PC-9 (cell line): ENCODE data around the gene UXT.

ENCODE experiments used
- EZH2 ChIP-seq: fragments of 200-600 bp; sonication (generic); IDR thresholded peaks from 2 replicates; pipeline ENCODE4 v1.8.0; 2017; ENCODE audit warnings: antibody characterized with exemption, low read depth
- TF ChIP-seq, protein P1 (sequence below): fragments of 200-600 bp; sonication (generic); conservative IDR thresholded peaks from 2 replicates; pipeline ENCODE4 v1.6.1; 2017; ENCODE audit warnings: mixed run types, antibody characterized with exemption, mild to moderate bottlenecking, moderate library complexity

DNA sequence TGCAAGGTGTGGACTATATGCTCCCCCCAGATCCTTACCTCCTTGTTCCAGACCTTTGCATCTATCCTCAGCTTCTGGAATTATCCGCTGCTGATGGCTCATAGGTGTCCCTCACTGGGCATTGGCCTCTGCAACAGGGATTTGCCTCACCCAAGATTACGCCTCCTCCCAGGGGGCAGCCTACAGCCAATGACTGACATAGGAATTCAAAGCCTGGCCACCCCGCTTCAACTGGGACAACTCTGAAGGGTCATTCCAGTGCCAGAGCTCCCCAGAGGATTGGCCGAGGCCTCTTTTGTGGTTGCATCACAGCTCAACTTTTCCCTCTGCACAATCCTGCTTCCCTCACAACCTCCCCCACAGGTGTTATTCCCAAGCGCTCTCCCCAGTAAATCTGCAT lies 44.4 kb downstream of the UXT start:
- TF ChIP-seq, protein P1, sequence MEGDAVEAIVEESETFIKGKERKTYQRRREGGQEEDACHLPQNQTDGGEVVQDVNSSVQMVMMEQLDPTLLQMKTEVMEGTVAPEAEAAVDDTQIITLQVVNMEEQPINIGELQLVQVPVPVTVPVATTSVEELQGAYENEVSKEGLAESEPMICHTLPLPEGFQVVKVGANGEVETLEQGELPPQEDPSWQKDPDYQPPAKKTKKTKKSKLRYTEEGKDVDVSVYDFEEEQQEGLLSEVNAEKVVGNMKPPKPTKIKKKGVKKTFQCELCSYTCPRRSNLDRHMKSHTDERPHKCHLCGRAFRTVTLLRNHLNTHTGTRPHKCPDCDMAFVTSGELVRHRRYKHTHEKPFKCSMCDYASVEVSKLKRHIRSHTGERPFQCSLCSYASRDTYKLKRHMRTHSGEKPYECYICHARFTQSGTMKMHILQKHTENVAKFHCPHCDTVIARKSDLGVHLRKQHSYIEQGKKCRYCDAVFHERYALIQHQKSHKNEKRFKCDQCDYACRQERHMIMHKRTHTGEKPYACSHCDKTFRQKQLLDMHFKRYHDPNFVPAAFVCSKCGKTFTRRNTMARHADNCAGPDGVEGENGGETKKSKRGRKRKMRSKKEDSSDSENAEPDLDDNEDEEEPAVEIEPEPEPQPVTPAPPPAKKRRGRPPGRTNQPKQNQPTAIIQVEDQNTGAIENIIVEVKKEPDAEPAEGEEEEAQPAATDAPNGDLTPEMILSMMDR: no peak
- no peak for TF ChIP-seq EZH2
